SK-N-MC (cell line): Measurements from ENCODE around the gene EFTUD2.

Source experiments
- DNase-seq: peaks from one replicate; pipeline ENCODE4 v3.0.0-alpha.2; 2011; ENCODE audit warnings: low read depth, low spot score
- H3K27ac ChIP-seq: fragments of 200-600 bp; sonication (generic); 2 replicates; pipeline ENCODE4 v1.5.1; 2016; ENCODE audit warnings: mixed run types
- H3K36me3 ChIP-seq: fragments of 200-600 bp; sonication (generic); 2 replicates; pipeline ENCODE4 v1.6.1; 2017; ENCODE audit warnings: antibody characterized with exemption, low read length, mixed read lengths; ENCODE audit not compliant: insufficient read depth
- H3K4me3 ChIP-seq: fragments of 200-600 bp; sonication (generic); 2 replicates; pipeline ENCODE4 v1.5.1; 2016
- H3K9ac ChIP-seq: fragments of 200-600 bp; sonication (generic); 2 replicates; pipeline ENCODE4 v1.8.0; 2017; ENCODE audit warnings: mixed run types, mixed read lengths; ENCODE audit not compliant: insufficient read length
- H3K9me3 ChIP-seq: fragments of 200-600 bp; sonication (generic); 2 replicates; pipeline ENCODE4 v1.6.1; 2017; ENCODE audit warnings: low read depth, mild to moderate bottlenecking, antibody characterized with exemption, low read length, moderate library complexity, mixed read lengths
- EZH2 ChIP-seq: fragments of 200-600 bp; sonication (generic); IDR thresholded peaks from one replicate; pipeline ENCODE4 v1.6.1; 2017; ENCODE audit warnings: antibody characterized with exemption
- FOXP2 ChIP-seq: optimal IDR thresholded peaks from 2 replicates; pipeline ENCODE3; 2011; ENCODE audit warnings: mild to moderate bottlenecking, moderate library complexity; ENCODE audit not compliant: insufficient read depth; ENCODE audit errors: extremely low read length, control extremely low read depth
- POLR2AphosphoS5 ChIP-seq: IDR thresholded peaks from 2 replicates; pipeline ENCODE4 v1.6.1; 2012; ENCODE audit warnings: mild to moderate bottlenecking, low read depth, low read length, borderline replicate concordance

The EFTUD2 gene

GRCh38 chr17:44914698-44915271 is 15.5 kb upstream of the EFTUD2 start:
- Histone ChIP-seq H3K27ac (no peak overlapping the region), H3K4me3 (no peak overlapping the region), H3K36me3 (no peaks in the 10 kb centered on the region), H3K9ac (no peak overlapping the region), H3K9me3 (no peaks in the 10 kb centered on the region)
- DNase-seq: no peak
- TF ChIP-seq FOXP2: no peak
- no peak for TF ChIP-seq EZH2
- TF ChIP-seq POLR2AphosphoS5: no peak

DNA sequence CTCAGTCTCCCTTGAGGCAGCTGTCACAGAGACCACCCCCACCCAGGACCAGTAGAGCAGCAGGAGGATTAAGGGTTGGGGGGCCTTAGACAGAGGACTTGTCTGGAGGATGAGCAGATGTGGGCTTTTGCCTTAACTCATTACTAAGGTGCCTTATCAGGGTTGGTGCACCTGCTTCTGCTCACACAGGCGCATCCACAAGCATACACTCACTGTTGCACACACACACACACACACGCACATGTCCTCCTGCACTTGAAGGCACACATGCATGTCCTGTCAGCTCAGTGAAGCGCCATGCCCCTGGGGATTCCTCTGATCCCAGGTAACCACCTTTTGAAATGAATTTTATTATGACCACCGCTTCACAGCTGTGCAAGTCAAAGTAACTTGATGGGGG is 14.9 kb upstream of the EFTUD2 start:
- H3K4me3 ChIP-seq: no peak overlapping the region
- TF ChIP-seq POLR2AphosphoS5 (no peak), FOXP2 (no peak), EZH2 (no peak)
- no peaks in the 10 kb centered on the region for H3K36me3 ChIP-seq
- no peak overlapping the region for H3K9ac ChIP-seq
- no peaks in the 10 kb centered on the region for H3K9me3 ChIP-seq
- no peak overlapping the region for H3K27ac ChIP-seq
- no peak for DNase-seq

DNA sequence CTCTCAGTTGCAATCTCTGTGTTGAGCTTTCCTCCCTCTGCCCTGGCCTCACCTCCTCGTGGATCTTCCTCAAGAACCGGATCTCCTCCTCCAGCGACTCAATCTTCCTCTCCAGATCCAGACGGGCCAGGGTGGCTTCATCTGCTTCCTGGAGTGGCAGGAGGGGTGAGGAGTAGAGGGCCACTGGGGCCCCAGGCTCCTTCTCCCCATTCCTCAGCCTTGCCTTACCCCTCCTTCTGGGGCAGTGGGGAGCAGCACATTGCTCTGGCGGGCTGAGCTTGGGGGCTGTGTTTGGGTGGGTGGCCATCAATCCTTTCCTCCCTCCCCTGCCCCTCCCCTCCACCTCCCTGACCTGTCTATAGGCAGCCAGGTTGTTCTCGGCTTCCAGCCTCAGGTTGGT is 14.4 kb upstream of the EFTUD2 start:
- Histone ChIP-seq H3K9me3 (no peaks in the 10 kb centered on the region), H3K4me3 (no peak overlapping the region), H3K9ac (no peak overlapping the region), H3K36me3 (no peaks in the 10 kb centered on the region), H3K27ac (no peak overlapping the region)
- TF ChIP-seq FOXP2 (no peak), POLR2AphosphoS5 (no peak), EZH2 (no peak)
- no peak for DNase-seq

- no peak for DNase-seq
- TF ChIP-seq EZH2: no peak
- TF ChIP-seq FOXP2: no peak
- no peak for TF ChIP-seq POLR2AphosphoS5
- H3K9ac ChIP-seq: no peak overlapping the region
- no peaks in the 10 kb centered on the region for H3K36me3 ChIP-seq
- no peak overlapping the region for H3K4me3 ChIP-seq
- no peak overlapping the region for H3K27ac ChIP-seq
- no peaks in the 10 kb centered on the region for H3K9me3 ChIP-seq
These were observed 13.7 kb upstream of the EFTUD2 start for GRCh38 chr17:44912763-44913544.

GRCh38 chr17:44911133-44912001 is 12.1 kb upstream of the EFTUD2 start:
- DNase-seq: no peak
- no peaks in the 10 kb centered on the region for H3K9me3 ChIP-seq
- H3K9ac ChIP-seq: no peak overlapping the region
- H3K36me3 ChIP-seq: no peaks in the 10 kb centered on the region
- TF ChIP-seq FOXP2: no peak
- TF ChIP-seq POLR2AphosphoS5: no peak
- TF ChIP-seq EZH2: no peak
- no peak overlapping the region for H3K27ac ChIP-seq
- H3K4me3 ChIP-seq: no peak overlapping the region

- H3K4me3 ChIP-seq: no peak overlapping the region
- no peak for TF ChIP-seq FOXP2
- TF ChIP-seq EZH2: no peak
- TF ChIP-seq POLR2AphosphoS5: no peak
- no peak overlapping the region for H3K9ac ChIP-seq
- no peak for DNase-seq
- no peaks in the 10 kb centered on the region for H3K36me3 ChIP-seq
- no peak overlapping the region for H3K27ac ChIP-seq
- H3K9me3 ChIP-seq: no peaks in the 10 kb centered on the region
These were observed 11.2 kb upstream of the EFTUD2 start for GRCh38 chr17:44910231-44911106.

- H3K36me3 ChIP-seq: no peaks in the 10 kb centered on the region
- H3K4me3 ChIP-seq: no peak overlapping the region
- no peak overlapping the region for H3K27ac ChIP-seq
- no peaks in the 10 kb centered on the region for H3K9me3 ChIP-seq
- no peak for TF ChIP-seq EZH2
- no peak for TF ChIP-seq FOXP2
- no peak for TF ChIP-seq POLR2AphosphoS5
- no peak overlapping the region for H3K9ac ChIP-seq
- no peak for DNase-seq
These were observed 10.5 kb upstream of the EFTUD2 start for GRCh38 chr17:44909681-44910144.

DNA sequence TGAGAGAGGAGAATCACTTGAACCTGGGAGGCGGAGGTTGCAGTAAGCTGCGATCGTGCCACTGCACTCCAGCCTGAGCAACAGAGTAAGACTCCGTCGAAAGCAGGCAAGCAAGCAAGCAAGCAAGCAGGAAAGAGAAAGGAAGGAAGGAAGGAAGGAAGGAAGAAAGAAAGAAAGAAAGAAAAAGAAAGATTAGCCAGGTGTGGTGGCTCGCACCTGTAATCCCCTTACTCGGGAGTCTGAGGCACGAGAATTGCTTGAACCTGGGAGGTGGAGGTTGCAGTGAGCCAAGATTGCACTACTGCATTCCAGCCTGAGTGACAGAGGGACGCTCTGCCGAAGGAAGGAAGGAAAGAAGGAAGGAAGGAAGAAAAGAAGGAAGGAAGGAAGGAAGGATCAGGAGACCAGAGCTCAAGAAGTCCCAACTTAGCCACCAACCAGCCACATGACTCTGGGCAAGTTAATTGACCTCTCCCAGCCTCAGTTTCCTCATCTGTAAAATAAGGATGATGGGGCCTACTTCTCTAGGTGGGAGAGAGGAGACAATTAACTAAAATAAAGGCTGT is 9.6 kb upstream of the EFTUD2 start:
- TF ChIP-seq FOXP2 (no peak), EZH2 (no peak), POLR2AphosphoS5 (no peak)
- DNase-seq: no peak
- H3K9ac ChIP-seq: no peak overlapping the region
- H3K27ac ChIP-seq: no peak overlapping the region
- H3K36me3 ChIP-seq: no peaks in the 10 kb centered on the region
- no peak overlapping the region for H3K4me3 ChIP-seq
- H3K9me3 ChIP-seq: no peaks in the 10 kb centered on the region
